ENCODE measurements around the gene CAMSAP1. TPM values are rescaled to one million over a fixed set of nuclear protein-coding genes. Genes with fewer than 3 reads are reported as not detected.
A peak's percentile ranks its signal among the peaks of the same experiment; 100 is the strongest.
"Not testable (repeated sequence)": the region's sequence is repeated elsewhere in the genome, so short reads cannot be mapped to it uniquely, and the experiment has no call there.

CAMSAP1 gene
- total RNA-seq, 1 experiment from 2014 or later, result 16.6 TPM

GRCh38 chr9:135920973-135921585 lies 13.7 kb upstream of the CAMSAP1 start:
- no peak overlapping the region for H3K4me3 ChIP-seq
- H3K27me3 ChIP-seq (replicated peaks), result no peaks in the 10 kb centered on the region
- peaks cover 9% of the 10 kb centered on the region for H3K36me3 ChIP-seq
- H3K9me3 ChIP-seq (replicated peaks), result peaks cover 9% of the 10 kb centered on the region
- no peak for DNase-seq (ENCODE audit: low read depth in 1 of 2, low spot score in 2 of 2)
- H3K4me1 ChIP-seq (replicated peaks), result no peaks in the 10 kb centered on the region; the same call in 1 of the 2 replicates
- no peak overlapping the region for H3K27ac ChIP-seq

GRCh38 chr9:135920256-135920930 lies 13.0 kb upstream of the CAMSAP1 start:
- peaks cover 13% of the 10 kb centered on the region for H3K36me3 ChIP-seq
- H3K4me1 ChIP-seq (replicated peaks), result no peaks in the 10 kb centered on the region
- H3K27me3 ChIP-seq (replicated peaks), result no peaks in the 10 kb centered on the region
- DNase-seq (ENCODE audit: low read depth in 1 of 2, low spot score in 2 of 2), result no peak
- H3K4me3 ChIP-seq, result no peak overlapping the region
- H3K27ac ChIP-seq, result no peak overlapping the region
- H3K9me3 ChIP-seq (replicated peaks), result peaks cover 13% of the 10 kb centered on the region

- Histone ChIP-seq H3K9me3 (replicated peaks) (peaks cover 20% of the 10 kb centered on the region), H3K4me1 (replicated peaks) (no peaks in the 10 kb centered on the region), H3K27ac (no peak overlapping the region), H3K27me3 (replicated peaks) (no peaks in the 10 kb centered on the region), H3K4me3 (no peak overlapping the region), H3K36me3 (peaks cover 23% of the 10 kb centered on the region)
- DNase-seq (ENCODE audit: low read depth in 1 of 2, low spot score in 2 of 2), result no peak
Observed at GRCh38 chr9:135919318-135919890, 12.1 kb upstream of the CAMSAP1 start.

GRCh38 chr9:135916227-135916626 lies 8.9 kb upstream of the CAMSAP1 start:
- not testable (repeated sequence) for H3K27me3 ChIP-seq (replicated peaks)
- peaks cover 44% of the 10 kb centered on the region for H3K36me3 ChIP-seq

GRCh38 chr9:135914921-135915320 lies 7.6 kb upstream of the CAMSAP1 start:
- Histone ChIP-seq H3K9me3 (replicated peaks) (peaks cover 20% of the 10 kb centered on the region), H3K4me3 (no peak overlapping the region), H3K36me3 (peaks cover 54% of the 10 kb centered on the region), H3K4me1 (replicated peaks) (no peaks in the 10 kb centered on the region), H3K27ac (no peak overlapping the region), H3K27me3 (replicated peaks) (no peaks in the 10 kb centered on the region)
- DNase-seq (ENCODE audit: low read depth in 1 of 2, low spot score in 2 of 2), result no peak

More at GRCh38 chr9:135916227-135916626, 8.9 kb upstream of the CAMSAP1 start:
- H3K9me3 ChIP-seq (replicated peaks), result peaks cover 20% of the 10 kb centered on the region
- not testable (repeated sequence) for DNase-seq (ENCODE audit: low read depth in 1 of 2, low spot score in 2 of 2); H3K4me1 ChIP-seq (replicated peaks); H3K27ac ChIP-seq; H3K4me3 ChIP-seq

- not testable (repeated sequence) for H3K4me3 ChIP-seq; H3K27me3 ChIP-seq (replicated peaks); H3K27ac ChIP-seq; DNase-seq (ENCODE audit: low read depth in 1 of 2, low spot score in 2 of 2)
- Histone ChIP-seq H3K9me3 (replicated peaks) (peaks cover 12% of the 10 kb centered on the region), H3K4me1 (replicated peaks) (peaks cover 19% of the 10 kb centered on the region), H3K36me3 (peaks cover 61% of the 10 kb centered on the region)
Observed at GRCh38 chr9:135911233-135911632, 3.9 kb upstream of the CAMSAP1 start.

- DNase-seq (ENCODE audit: low read depth in 1 of 2, low spot score in 2 of 2), result no peak
- H3K36me3 ChIP-seq, result peaks cover 56% of the 10 kb centered on the region
- no peak overlapping the region for H3K4me3 ChIP-seq
- H3K27me3 ChIP-seq (replicated peaks), result no peaks in the 10 kb centered on the region
- peaks cover 23% of the 10 kb centered on the region for H3K4me1 ChIP-seq (replicated peaks)
- peaks cover 7% of the 10 kb centered on the region for H3K9me3 ChIP-seq (replicated peaks)
- no peak overlapping the region for H3K27ac ChIP-seq
Observed at GRCh38 chr9:135910757-135911156, 3.4 kb upstream of the CAMSAP1 start.

GRCh38 chr9:135910216-135910615 lies 2.9 kb upstream of the CAMSAP1 start:
- no peak for DNase-seq (ENCODE audit: low read depth in 1 of 2, low spot score in 2 of 2)
- H3K9me3 ChIP-seq (replicated peaks), result peaks cover 6% of the 10 kb centered on the region
- H3K27ac ChIP-seq, result no peak overlapping the region
- no peaks in the 10 kb centered on the region for H3K27me3 ChIP-seq (replicated peaks)
- peaks cover 56% of the 10 kb centered on the region for H3K36me3 ChIP-seq
- no peak overlapping the region for H3K4me3 ChIP-seq
- peaks cover 27% of the 10 kb centered on the region for H3K4me1 ChIP-seq (replicated peaks)

GRCh38 chr9:135909371-135909770 lies 2.0 kb upstream of the CAMSAP1 start:
- Histone ChIP-seq H3K4me1 (replicated peaks) (peaks cover 31% of the 10 kb centered on the region), H3K27ac (no peak overlapping the region), H3K36me3 (peaks cover 52% of the 10 kb centered on the region), H3K27me3 (replicated peaks) (no peaks in the 10 kb centered on the region), H3K4me3 (no peak overlapping the region), H3K9me3 (replicated peaks) (no peaks in the 10 kb centered on the region; the same call in 1 of the 2 replicates)
- DNase-seq (ENCODE audit: low read depth in 1 of 2, low spot score in 2 of 2), result no peak

- Histone ChIP-seq H3K36me3 (peaks cover 48% of the 10 kb centered on the region), H3K4me3 (no peak overlapping the region), H3K27ac (no peak overlapping the region), H3K9me3 (replicated peaks) (no peaks in the 10 kb centered on the region), H3K4me1 (replicated peaks) (peaks cover 31% of the 10 kb centered on the region), H3K27me3 (replicated peaks) (no peaks in the 10 kb centered on the region)
- DNase-seq (ENCODE audit: low read depth in 1 of 2, low spot score in 2 of 2), result no peak
Observed at GRCh38 chr9:135908754-135909204, 1.4 kb upstream of the CAMSAP1 start.

- Histone ChIP-seq H3K36me3 (peaks cover 45% of the 10 kb centered on the region), H3K4me3 (peak overlapping the region; percentile 65), H3K27me3 (replicated peaks) (no peaks in the 10 kb centered on the region), H3K4me1 (replicated peaks) (peaks cover 31% of the 10 kb centered on the region), H3K27ac (no peak overlapping the region), H3K9me3 (replicated peaks) (no peaks in the 10 kb centered on the region)
- DNase-seq (ENCODE audit: low read depth in 1 of 2, low spot score in 2 of 2), result no peak
Observed at GRCh38 chr9:135908093-135908753, 877 bp upstream of the CAMSAP1 start.

- H3K27ac ChIP-seq, result no peak overlapping the region
Observed at GRCh38 chr9:135907006-135907430, 328 bp downstream of the CAMSAP1 start.

GRCh38 chr9:135906291-135907005 lies 898 bp downstream of the CAMSAP1 start:
- Histone ChIP-seq H3K4me1 (replicated peaks) (peaks cover 31% of the 10 kb centered on the region), H3K27me3 (replicated peaks) (no peaks in the 10 kb centered on the region), H3K4me3 (peak overlapping the region; percentile 58), H3K9me3 (replicated peaks) (no peaks in the 10 kb centered on the region), H3K27ac (no peak overlapping the region), H3K36me3 (peaks cover 31% of the 10 kb centered on the region)
- DNase-seq (ENCODE audit: low read depth in 1 of 2, low spot score in 2 of 2), result peak in 1 of 2 experiments; percentile 23

More at GRCh38 chr9:135907006-135907430, 328 bp downstream of the CAMSAP1 start:
- peaks cover 37% of the 10 kb centered on the region for H3K36me3 ChIP-seq
- peak overlapping the region; percentile 58 for H3K4me3 ChIP-seq
- no peak for DNase-seq (ENCODE audit: low read depth in 1 of 2, low spot score in 2 of 2)
- no peaks in the 10 kb centered on the region for H3K27me3 ChIP-seq (replicated peaks)
- peaks cover 31% of the 10 kb centered on the region for H3K4me1 ChIP-seq (replicated peaks)
- H3K9me3 ChIP-seq (replicated peaks), result no peaks in the 10 kb centered on the region

All from SJSA1 (cell line).